ENCODE measurements around the gene GNG5. TPM values are rescaled to one million over a fixed set of nuclear protein-coding genes. Genes with fewer than 3 reads are reported as not detected.

GNG5 gene
- total and polyA plus RNA-seq, 2 experiments from 2014 or later, result 71.5 to 674 TPM

DNA sequence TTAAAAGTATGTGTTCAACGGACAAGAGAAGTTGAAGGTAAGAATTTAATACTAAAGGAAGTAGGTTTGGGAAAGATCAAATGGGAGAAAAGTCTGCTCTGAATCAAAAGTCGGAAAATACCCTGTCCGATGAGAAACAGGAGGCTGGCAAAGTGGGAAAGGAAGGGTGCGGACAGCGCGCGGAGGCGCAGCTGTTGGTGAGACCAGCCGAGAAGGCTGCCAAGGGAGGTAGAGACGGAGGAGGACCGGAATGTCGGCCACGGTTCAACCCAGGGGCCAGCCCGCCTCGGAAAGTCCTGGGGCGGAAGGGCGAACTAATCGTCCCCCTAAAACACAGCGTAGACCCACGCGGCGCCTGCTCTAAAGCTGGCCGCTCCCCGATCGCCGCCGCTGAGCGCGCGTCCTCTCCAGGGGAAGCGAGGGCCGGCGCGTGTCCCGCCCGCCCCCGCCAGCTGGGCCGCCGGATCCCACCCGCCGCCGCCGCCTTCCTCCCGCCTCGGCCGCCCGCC lies 834 bp downstream of the GNG5 start:
- ATAC-seq (peak; percentile 65), DNase-seq (ENCODE audit: low spot score) (peak; percentile 74)
- H3F3A ChIP-seq (replicated peaks; ENCODE audit: low read depth), result no peaks in the 10 kb centered on the region
- no peak overlapping the region; the same call in 1 of the 2 replicates for H3K27ac ChIP-seq (ENCODE audit: low read depth)
- Mint-ChIP-seq H3K4me1 (peaks cover 34% of the 10 kb centered on the region), H3K4me3 (peak overlapping the region; percentile 93), H3K27me3 (ENCODE audit: insufficient read depth, low read depth, poor library complexity) (peaks cover 12% of the 10 kb centered on the region), H3K36me3 (ENCODE audit: low read depth) (peaks cover 20% of the 10 kb centered on the region), H3K27ac (peak overlapping the region; percentile 55), H3K9me3 (peaks cover 9% of the 10 kb centered on the region; the same call in 1 of the 3 replicates)
- peak overlapping the region; percentile 72; the same call in 1 of the 2 replicates for H2AFZ ChIP-seq
- H3K27me3 ChIP-seq (ENCODE audit: insufficient read depth), result peaks cover 12% of the 10 kb centered on the region
- peak overlapping the region; percentile 96 for H3K4me3 ChIP-seq
- peaks cover 46% of the 10 kb centered on the region for H3K79me2 ChIP-seq (replicated peaks; ENCODE audit: insufficient read depth)
- TF ChIP-seq, protein P1, sequence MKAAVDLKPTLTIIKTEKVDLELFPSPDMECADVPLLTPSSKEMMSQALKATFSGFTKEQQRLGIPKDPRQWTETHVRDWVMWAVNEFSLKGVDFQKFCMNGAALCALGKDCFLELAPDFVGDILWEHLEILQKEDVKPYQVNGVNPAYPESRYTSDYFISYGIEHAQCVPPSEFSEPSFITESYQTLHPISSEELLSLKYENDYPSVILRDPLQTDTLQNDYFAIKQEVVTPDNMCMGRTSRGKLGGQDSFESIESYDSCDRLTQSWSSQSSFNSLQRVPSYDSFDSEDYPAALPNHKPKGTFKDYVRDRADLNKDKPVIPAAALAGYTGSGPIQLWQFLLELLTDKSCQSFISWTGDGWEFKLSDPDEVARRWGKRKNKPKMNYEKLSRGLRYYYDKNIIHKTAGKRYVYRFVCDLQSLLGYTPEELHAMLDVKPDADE (IDR thresholded peaks at IDR 0.05), result no peak
- TF ChIP-seq EZH2 (IDR thresholded peaks at IDR 0.05; ENCODE audit: low read depth, unreplicated experiment) (no peak), STAT1 (IDR thresholded peaks at IDR 0.05; ENCODE audit: unreplicated experiment) (no peak), ZNF114 (CRISPR knock-in tag; IDR thresholded peaks at IDR 0.05) (no peak), EZH2phosphoT487 (IDR thresholded peaks at IDR 0.05; ENCODE audit: unreplicated experiment) (no peak), POLR2AphosphoS5 (IDR thresholded peaks at IDR 0.05; ENCODE audit: low read depth) (0 out of 2 replicates have a peak, but pooled peaks have one; percentile 15), ZNF331 (CRISPR knock-in tag; IDR thresholded peaks at IDR 0.05; ENCODE audit: low read depth) (no peak), NANOG (IDR thresholded peaks at IDR 0.05; ENCODE audit: borderline replicate concordance) (no peak)
- H4K20me1 ChIP-seq (replicated peaks; ENCODE audit: insufficient read depth), result peaks cover 14% of the 10 kb centered on the region
- H3K4me1 ChIP-seq (ENCODE audit: insufficient read depth), result peaks cover 37% of the 10 kb centered on the region
- H3K9me2 ChIP-seq (ENCODE audit: insufficient read depth), result no peaks in the 10 kb centered on the region; the same call in 1 of the 2 replicates
- peak overlapping the region; percentile 99 for H3K4me2 ChIP-seq
- H3K36me3 ChIP-seq (ENCODE audit: insufficient read depth), result no peaks in the 10 kb centered on the region

DNA sequence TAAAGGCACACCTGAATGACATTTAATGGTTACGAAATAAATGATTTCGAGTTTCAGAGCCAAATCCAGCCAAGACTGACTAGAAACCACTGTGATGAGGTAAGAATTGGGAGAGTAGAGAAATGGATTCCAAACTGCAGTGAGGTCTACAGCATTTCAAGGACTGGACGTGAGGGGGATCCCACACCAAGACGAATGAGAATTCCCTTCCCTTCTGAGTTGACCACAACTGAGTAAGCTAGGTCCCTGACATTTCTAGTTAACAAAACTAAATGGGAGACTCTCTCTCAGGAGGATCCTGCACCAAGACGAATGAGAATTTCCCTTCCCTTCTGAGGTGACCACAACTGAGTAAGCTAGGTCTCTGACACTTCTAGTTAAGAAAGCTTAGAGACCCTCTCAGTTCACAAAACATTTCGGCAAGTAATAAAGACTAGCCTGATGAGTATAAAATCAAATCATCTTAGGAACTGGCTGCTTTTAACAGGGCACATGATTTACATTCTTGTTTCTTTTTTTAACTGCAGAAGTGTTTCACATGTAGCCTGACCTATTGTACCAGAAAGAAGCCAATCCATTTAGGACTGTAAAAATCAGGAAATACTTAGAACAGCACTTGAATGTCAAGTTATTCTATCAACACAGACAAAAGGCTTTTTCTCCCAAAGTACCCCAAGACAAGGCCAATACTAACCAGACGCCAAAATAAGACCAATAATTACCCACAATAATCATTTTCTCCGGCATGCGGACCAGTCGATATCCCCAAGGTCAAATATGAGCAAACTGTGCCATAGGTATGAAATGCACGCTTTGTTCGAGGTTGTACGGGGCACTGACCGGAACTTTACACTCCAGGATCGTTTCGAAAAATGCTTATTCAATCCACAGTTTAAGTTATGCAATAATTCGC lies 1.5 kb downstream of the GNG5 start:
- Mint-ChIP-seq H3K9me3 (peaks cover 9% of the 10 kb centered on the region; the same call in 1 of the 3 replicates), H3K27ac (peak overlapping the region; percentile 55), H3K4me3 (peak overlapping the region; percentile 93), H3K4me1 (peaks cover 42% of the 10 kb centered on the region), H3K36me3 (ENCODE audit: low read depth) (peaks cover 26% of the 10 kb centered on the region), H3K27me3 (ENCODE audit: insufficient read depth, low read depth, poor library complexity) (peaks cover 12% of the 10 kb centered on the region)
- ATAC-seq (no peak), DNase-seq (ENCODE audit: low spot score) (no peak)
- Histone ChIP-seq H3K4me3 (peak overlapping the region; percentile 96), H3K4me2 (peak overlapping the region; percentile 99), H3K9me2 (ENCODE audit: insufficient read depth) (no peaks in the 10 kb centered on the region), H2AFZ (peak overlapping the region; percentile 72; the same call in 1 of the 2 replicates), H3K36me3 (ENCODE audit: insufficient read depth) (no peaks in the 10 kb centered on the region), H3K79me2 (replicated peaks; ENCODE audit: insufficient read depth) (peaks cover 53% of the 10 kb centered on the region), H3K4me1 (ENCODE audit: insufficient read depth) (peaks cover 44% of the 10 kb centered on the region), H3K27ac (ENCODE audit: low read depth) (no peak overlapping the region), H4K20me1 (replicated peaks; ENCODE audit: insufficient read depth) (peaks cover 14% of the 10 kb centered on the region), H3F3A (replicated peaks; ENCODE audit: low read depth) (no peaks in the 10 kb centered on the region), H3K27me3 (ENCODE audit: insufficient read depth) (peaks cover 12% of the 10 kb centered on the region)
- TF ChIP-seq JUNB (IDR thresholded peaks at IDR 0.05; ENCODE audit: unreplicated experiment), result no peak
- TF ChIP-seq, protein P2, sequence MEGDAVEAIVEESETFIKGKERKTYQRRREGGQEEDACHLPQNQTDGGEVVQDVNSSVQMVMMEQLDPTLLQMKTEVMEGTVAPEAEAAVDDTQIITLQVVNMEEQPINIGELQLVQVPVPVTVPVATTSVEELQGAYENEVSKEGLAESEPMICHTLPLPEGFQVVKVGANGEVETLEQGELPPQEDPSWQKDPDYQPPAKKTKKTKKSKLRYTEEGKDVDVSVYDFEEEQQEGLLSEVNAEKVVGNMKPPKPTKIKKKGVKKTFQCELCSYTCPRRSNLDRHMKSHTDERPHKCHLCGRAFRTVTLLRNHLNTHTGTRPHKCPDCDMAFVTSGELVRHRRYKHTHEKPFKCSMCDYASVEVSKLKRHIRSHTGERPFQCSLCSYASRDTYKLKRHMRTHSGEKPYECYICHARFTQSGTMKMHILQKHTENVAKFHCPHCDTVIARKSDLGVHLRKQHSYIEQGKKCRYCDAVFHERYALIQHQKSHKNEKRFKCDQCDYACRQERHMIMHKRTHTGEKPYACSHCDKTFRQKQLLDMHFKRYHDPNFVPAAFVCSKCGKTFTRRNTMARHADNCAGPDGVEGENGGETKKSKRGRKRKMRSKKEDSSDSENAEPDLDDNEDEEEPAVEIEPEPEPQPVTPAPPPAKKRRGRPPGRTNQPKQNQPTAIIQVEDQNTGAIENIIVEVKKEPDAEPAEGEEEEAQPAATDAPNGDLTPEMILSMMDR (conservative IDR thresholded peaks at IDR 0.05; ENCODE audit: low read depth in 2 of 2), result no peak
- no peak for TF ChIP-seq POLR2AphosphoS5 (IDR thresholded peaks at IDR 0.05; ENCODE audit: low read depth)
- TF ChIP-seq ZNF114 (CRISPR knock-in tag; IDR thresholded peaks at IDR 0.05), result no peak
- no peak for TF ChIP-seq NANOG (IDR thresholded peaks at IDR 0.05; ENCODE audit: borderline replicate concordance)
- TF ChIP-seq STAT1 (IDR thresholded peaks at IDR 0.05; ENCODE audit: unreplicated experiment), result no peak

All from GM23338 (cell line).